Ecto neural progenitor cell (in vitro differentiated cells): ENCODE measurements around the gene SMPD3.

Source experiments
- DNase-seq: peaks from one replicate; pipeline ENCODE4 v3.0.0-alpha.2; 2018; ENCODE audit warnings: low spot score

SMPD3 gene

GRCh38 chr16:68434624-68435210, 13.6 kb downstream of the SMPD3 start:
- DNase-seq = no peak

GRCh38 chr16:68433316-68433715, 15.0 kb downstream of the SMPD3 start:
- DNase-seq = no peak

- DNase-seq = no peak
Measured at GRCh38 chr16:68432701-68433100, 15.6 kb downstream of the SMPD3 start.

GRCh38 chr16:68429076-68429854, 19.0 kb downstream of the SMPD3 start:
- DNase-seq = no peak

- no peak for DNase-seq
Measured at GRCh38 chr16:68427649-68428303, 20.5 kb downstream of the SMPD3 start.

- no peak for DNase-seq
Measured at GRCh38 chr16:68426347-68426652, 22.0 kb downstream of the SMPD3 start.

GRCh38 chr16:68425498-68426346, 22.6 kb downstream of the SMPD3 start:
- DNase-seq = no peak

GRCh38 chr16:68423771-68424170, 24.5 kb downstream of the SMPD3 start:
- DNase-seq = no peak

- DNase-seq = no peak
Measured at GRCh38 chr16:68422396-68422960, 25.8 kb downstream of the SMPD3 start.

- DNase-seq = no peak
Measured at GRCh38 chr16:68421076-68421475, 27.2 kb downstream of the SMPD3 start.

GRCh38 chr16:68420366-68420942, 27.9 kb downstream of the SMPD3 start:
- no peak for DNase-seq

- DNase-seq = no peak
Measured at GRCh38 chr16:68417711-68418301, 30.5 kb downstream of the SMPD3 start.

- DNase-seq = no peak
Measured at GRCh38 chr16:68416057-68417046, 32.0 kb downstream of the SMPD3 start.

- no peak for DNase-seq
Measured at GRCh38 chr16:68414581-68414980, 33.7 kb downstream of the SMPD3 start.

- no peak for DNase-seq
Measured at GRCh38 chr16:68412061-68412460, 36.2 kb downstream of the SMPD3 start.

- DNase-seq = no peak
Measured at GRCh38 chr16:68411086-68411485, 37.2 kb downstream of the SMPD3 start.

GRCh38 chr16:68408967-68409366, 39.3 kb downstream of the SMPD3 start:
- no peak for DNase-seq

- DNase-seq = no peak
Measured at GRCh38 chr16:68408428-68408827, 39.9 kb downstream of the SMPD3 start.

GRCh38 chr16:68406458-68407152, 41.7 kb downstream of the SMPD3 start:
- DNase-seq = no peak
